HFFc6 (cell line): ENCODE results near the gene KCTD8. TPM values are rescaled to one million over a fixed set of nuclear protein-coding genes. Genes with fewer than 3 reads are reported as not detected.

ENCODE experiments used
- DNase-seq: peaks from one replicate; pipeline ENCODE4 v3.0.0-alpha.2; 2018
- H3K27ac Mint-ChIP-seq: 2 replicates; pipeline ENCODE4 v1.8.0; 2020; ENCODE audit warnings: mild to moderate bottlenecking, mixed read lengths
- H3K27me3 Mint-ChIP-seq: 2 replicates; pipeline ENCODE4 v1.8.0; 2021; ENCODE audit warnings: mild to moderate bottlenecking, moderate library complexity, mixed read lengths; ENCODE audit not compliant: insufficient read depth
- H3K36me3 Mint-ChIP-seq: 2 replicates; pipeline ENCODE4 v1.8.0; 2021; ENCODE audit warnings: low read depth, mixed read lengths
- H3K4me1 Mint-ChIP-seq: 2 replicates; pipeline ENCODE4 v1.8.0; 2020; ENCODE audit warnings: low read depth, mixed read lengths
- H3K4me3 Mint-ChIP-seq: 2 replicates; pipeline ENCODE4 v1.8.0; 2020; ENCODE audit warnings: mild to moderate bottlenecking, moderate library complexity, mixed read lengths
- H3K9me3 Mint-ChIP-seq: 2 replicates; pipeline ENCODE4 v1.8.0; 2020; ENCODE audit warnings: mild to moderate bottlenecking, mixed read lengths
- CTCF ChIP-seq: fragments of 200-600 bp; sonication (generic); IDR thresholded peaks from 2 replicates; pipeline ENCODE4 v1.5.0; 2021; ENCODE audit warnings: antibody characterized with exemption, mild to moderate bottlenecking
- total RNA-seq, 6 experiments: library from RNA; stranded (reverse); fragmentation: NEBNext Ultra II Directional; extraction: Animal tissue kit (Norgen Biotek cat#: 25700); gene quantifications; 2 replicates in 1 of 6; 3 replicates in 5 of 6; pipeline ENCODE4 v1.2.3, GENCODE V29; 2021

Gene KCTD8
- total RNA-seq, 6 experiments from 2014 or later = not detected

- peaks cover 20% of the 10 kb centered on the region for H3K9me3 Mint-ChIP-seq
- no peaks in the 10 kb centered on the region for H3K27me3 Mint-ChIP-seq
- H3K27ac Mint-ChIP-seq = no peak overlapping the region
- no peaks in the 10 kb centered on the region for H3K4me1 Mint-ChIP-seq
- no peaks in the 10 kb centered on the region for H3K36me3 Mint-ChIP-seq
- DNase-seq = no peak
- H3K4me3 Mint-ChIP-seq = no peak overlapping the region
- no peak for TF ChIP-seq CTCF
These were observed 14.4 kb downstream of the KCTD8 start for GRCh38 chr4:44434247-44434646.

DNA sequence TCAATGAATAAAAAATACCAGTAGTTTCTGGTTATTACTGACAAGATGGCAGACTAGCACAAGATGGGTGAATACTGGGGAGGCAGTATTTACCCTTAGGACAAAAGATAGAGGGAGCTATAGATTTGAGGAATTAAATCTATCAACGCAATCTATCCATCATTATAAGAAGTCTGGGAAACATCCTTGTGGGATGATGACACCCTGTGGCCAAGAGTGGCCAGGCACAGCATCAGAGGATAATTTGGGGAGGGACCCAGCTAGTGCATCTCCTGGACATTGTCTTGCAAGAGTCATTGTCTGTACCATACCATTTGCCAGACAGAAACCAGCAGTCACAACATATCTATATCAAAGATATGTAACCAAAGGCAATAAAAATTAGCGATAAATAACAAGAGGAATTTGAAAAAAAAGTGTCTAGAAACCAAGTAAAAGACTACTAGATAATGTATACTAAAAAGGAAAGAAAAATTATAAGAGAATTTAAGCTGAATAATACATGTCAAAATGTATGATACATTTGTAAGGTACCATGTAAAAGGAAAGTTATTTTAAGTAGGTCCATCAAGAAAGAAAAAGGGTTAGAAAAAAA is 22.9 kb downstream of the KCTD8 start:
- Mint-ChIP-seq H3K36me3 (no peaks in the 10 kb centered on the region), H3K9me3 (peaks cover 15% of the 10 kb centered on the region), H3K27me3 (no peaks in the 10 kb centered on the region), H3K27ac (no peak overlapping the region), H3K4me1 (no peaks in the 10 kb centered on the region), H3K4me3 (no peak overlapping the region)
- TF ChIP-seq CTCF = peak; percentile 17; the same call in 1 of the 2 replicates
- DNase-seq = no peak

- no peak for DNase-seq
- H3K4me3 Mint-ChIP-seq = no peak overlapping the region
- no peak for TF ChIP-seq CTCF
- H3K27me3 Mint-ChIP-seq = no peaks in the 10 kb centered on the region
- H3K9me3 Mint-ChIP-seq = peaks cover 18% of the 10 kb centered on the region
- no peaks in the 10 kb centered on the region for H3K4me1 Mint-ChIP-seq
- no peak overlapping the region for H3K27ac Mint-ChIP-seq
- H3K36me3 Mint-ChIP-seq = no peaks in the 10 kb centered on the region
These were observed 25.7 kb downstream of the KCTD8 start for GRCh38 chr4:44422912-44423311.

DNA sequence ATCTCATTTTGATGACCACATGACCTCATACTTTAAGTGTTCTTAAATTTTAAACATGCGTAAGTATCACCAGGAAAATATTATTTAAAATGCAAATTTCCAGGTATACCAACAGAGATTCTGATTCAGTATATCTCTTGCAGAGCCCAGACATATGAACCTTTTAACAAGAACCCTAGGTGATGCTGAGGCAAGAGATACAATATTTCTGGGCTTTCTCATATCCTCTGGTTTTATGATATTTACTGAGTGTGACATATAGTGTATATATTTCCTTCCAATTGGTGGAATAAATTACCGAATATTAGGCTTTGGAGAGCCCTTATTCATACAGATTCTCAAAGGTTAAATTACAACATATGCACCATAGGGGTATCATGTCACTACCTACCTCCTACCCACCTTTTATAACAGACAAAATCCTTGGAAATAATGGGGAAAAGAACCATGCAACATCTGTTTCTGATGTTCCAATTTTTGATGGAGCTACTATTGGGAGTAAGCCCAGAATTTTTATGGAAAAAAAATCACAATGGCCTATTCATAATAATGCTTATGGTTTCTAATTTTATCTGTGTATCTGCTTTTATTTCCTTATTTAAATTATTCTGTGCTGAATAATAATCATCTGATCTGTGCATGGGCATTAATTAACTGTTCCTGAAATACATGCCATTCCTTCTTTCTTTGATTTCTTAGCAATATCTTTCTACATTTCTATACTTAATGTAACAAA is 27.1 kb downstream of the KCTD8 start:
- TF ChIP-seq CTCF = no peak
- no peak overlapping the region for H3K4me3 Mint-ChIP-seq
- H3K27ac Mint-ChIP-seq = no peak overlapping the region
- no peaks in the 10 kb centered on the region for H3K36me3 Mint-ChIP-seq
- H3K4me1 Mint-ChIP-seq = no peaks in the 10 kb centered on the region
- H3K9me3 Mint-ChIP-seq = peaks cover 21% of the 10 kb centered on the region
- DNase-seq = no peak
- no peaks in the 10 kb centered on the region for H3K27me3 Mint-ChIP-seq

GRCh38 chr4:44415251-44415650 is 33.4 kb downstream of the KCTD8 start:
- no peaks in the 10 kb centered on the region for H3K4me1 Mint-ChIP-seq
- no peaks in the 10 kb centered on the region for H3K36me3 Mint-ChIP-seq
- peaks cover 51% of the 10 kb centered on the region for H3K9me3 Mint-ChIP-seq
- no peak for DNase-seq
- no peak overlapping the region for H3K27ac Mint-ChIP-seq
- peaks cover 1% of the 10 kb centered on the region for H3K27me3 Mint-ChIP-seq
- no peak for TF ChIP-seq CTCF
- H3K4me3 Mint-ChIP-seq = no peak overlapping the region
